Amygdala (tissue), 56 donors: ENCODE results near the gene TCF4.
A peak's percentile ranks its signal among the peaks of the same experiment; 100 is the strongest.
"Not testable (repeated sequence)": the region's sequence is repeated elsewhere in the genome, so short reads cannot be mapped to it uniquely, and the experiment has no call there.

Source experiments
- DNase-seq, 56 donors: peaks; one replicate each; lab custom pipeline; 2025; lab: John Stamatoyannopoulos, UW

Gene TCF4

GRCh38 chr18:55483266-55483871 lies 104.6 kb downstream of the TCF4 start:
- no peak for DNase-seq

GRCh38 chr18:55479656-55480420 lies 108.2 kb downstream of the TCF4 start:
- no peak for DNase-seq

- no peak for DNase-seq
Observed at GRCh38 chr18:55477860-55478581, 110.0 kb downstream of the TCF4 start.

GRCh38 chr18:55477499-55477859 lies 110.5 kb downstream of the TCF4 start:
- no peak for DNase-seq

- DNase-seq, result no peak
Observed at GRCh38 chr18:55475916-55476315, 112.1 kb downstream of the TCF4 start.

- DNase-seq, result no peak
Observed at GRCh38 chr18:55475467-55475866, 112.5 kb downstream of the TCF4 start.

GRCh38 chr18:55473560-55473959 lies 114.4 kb downstream of the TCF4 start:
- DNase-seq, result no peak

GRCh38 chr18:55473058-55473457 lies 114.9 kb downstream of the TCF4 start:
- no peak for DNase-seq

- no peak for DNase-seq
Observed at GRCh38 chr18:55470826-55471225, 117.2 kb downstream of the TCF4 start.

- not testable (repeated sequence) for DNase-seq
Observed at GRCh38 chr18:55469134-55469533, 118.9 kb downstream of the TCF4 start.

- DNase-seq, result no peak
Observed at GRCh38 chr18:55466789-55467188, 121.2 kb downstream of the TCF4 start.

- DNase-seq, result no peak
Observed at GRCh38 chr18:55465313-55465712, 122.7 kb downstream of the TCF4 start.

- no peak for DNase-seq
Observed at GRCh38 chr18:55464581-55464980, 123.4 kb downstream of the TCF4 start.

GRCh38 chr18:55462652-55463051 lies 125.3 kb downstream of the TCF4 start:
- DNase-seq, result no peak

GRCh38 chr18:55461848-55462247 lies 126.1 kb downstream of the TCF4 start:
- no peak for DNase-seq

GRCh38 chr18:55458456-55459203 lies 129.4 kb downstream of the TCF4 start:
- peak in 24 of 56 donors; percentile 3 to 64 (median 26) for DNase-seq

- no peak for DNase-seq
Observed at GRCh38 chr18:55457028-55457427, 131.0 kb downstream of the TCF4 start.

GRCh38 chr18:55455938-55456337 lies 132.1 kb downstream of the TCF4 start:
- DNase-seq, result no peak

GRCh38 chr18:55453186-55453585 lies 134.8 kb downstream of the TCF4 start:
- DNase-seq, result no peak

- peak in 4 of 56 donors; percentile 2 to 56 (median 6) for DNase-seq
Observed at GRCh38 chr18:55452123-55452611, 135.8 kb downstream of the TCF4 start.
